ENCODE results near the gene LOXL4.

LOXL4 gene

GRCh38 chr10:98294270-98294627, 26.3 kb upstream of the LOXL4 start:
- DNase-seq = no peak

DNA sequence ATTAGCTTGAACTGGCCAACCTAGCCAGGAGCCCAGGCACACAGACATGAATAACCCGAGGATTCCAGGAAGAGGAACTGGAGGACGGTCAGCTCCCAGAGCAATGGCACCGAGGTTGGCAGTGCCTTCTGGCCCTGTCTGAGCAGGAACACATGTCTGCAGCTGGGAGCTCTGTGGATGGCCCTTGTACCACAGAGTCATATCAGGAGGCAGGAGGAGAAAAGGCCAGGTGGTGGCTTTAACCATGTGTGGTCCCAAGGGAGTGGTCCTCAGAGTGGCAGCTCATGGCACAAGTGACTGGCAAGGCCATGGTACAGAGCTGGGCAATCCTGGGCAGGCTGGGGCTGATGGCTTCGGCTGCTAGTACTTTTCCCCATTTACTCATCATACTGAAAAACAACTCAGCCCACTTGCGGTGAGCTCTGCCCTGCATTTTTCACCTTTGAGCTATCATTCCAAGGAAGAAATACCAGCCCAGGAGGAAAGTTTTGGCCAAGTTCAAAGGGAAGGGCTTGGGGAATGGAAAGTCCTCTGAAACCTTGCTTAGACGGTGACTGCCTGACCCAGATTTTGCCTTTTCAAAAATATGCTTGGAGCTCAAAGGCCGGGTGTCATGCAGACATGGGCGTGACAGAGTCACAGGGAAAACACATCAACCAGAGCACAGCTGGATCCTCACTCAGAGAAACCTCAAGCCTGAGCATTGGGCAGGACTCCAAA, 25.7 kb upstream of the LOXL4 start:
- DNase-seq = peak; percentile 25

DNA sequence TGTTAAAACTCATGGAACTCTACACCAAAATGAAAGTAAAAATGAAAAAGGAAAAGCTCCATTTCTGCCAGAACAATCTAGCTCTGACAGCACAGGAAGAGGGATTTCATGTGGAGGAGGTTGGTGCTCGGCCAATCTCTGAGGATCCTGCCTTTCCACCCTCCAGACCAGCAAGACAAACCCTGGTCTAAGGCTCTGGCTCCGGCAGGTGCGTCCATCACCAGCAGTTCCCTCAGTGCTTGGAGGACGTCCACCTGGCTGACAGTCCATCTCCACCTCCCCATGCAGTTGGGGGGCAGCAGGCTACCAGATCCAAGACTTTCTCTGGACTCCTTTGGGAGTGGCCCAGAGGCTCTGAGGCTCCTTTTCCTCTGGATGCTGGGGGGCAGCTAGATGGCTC, 25.0 kb upstream of the LOXL4 start:
- DNase-seq = no peak

GRCh38 chr10:98289802-98290209, 21.8 kb upstream of the LOXL4 start:
- DNase-seq = no peak

- no peak for DNase-seq
Observed at GRCh38 chr10:98287321-98287720, 19.3 kb upstream of the LOXL4 start.

- no peak for DNase-seq
Observed at GRCh38 chr10:98286419-98286818, 18.4 kb upstream of the LOXL4 start.

DNA sequence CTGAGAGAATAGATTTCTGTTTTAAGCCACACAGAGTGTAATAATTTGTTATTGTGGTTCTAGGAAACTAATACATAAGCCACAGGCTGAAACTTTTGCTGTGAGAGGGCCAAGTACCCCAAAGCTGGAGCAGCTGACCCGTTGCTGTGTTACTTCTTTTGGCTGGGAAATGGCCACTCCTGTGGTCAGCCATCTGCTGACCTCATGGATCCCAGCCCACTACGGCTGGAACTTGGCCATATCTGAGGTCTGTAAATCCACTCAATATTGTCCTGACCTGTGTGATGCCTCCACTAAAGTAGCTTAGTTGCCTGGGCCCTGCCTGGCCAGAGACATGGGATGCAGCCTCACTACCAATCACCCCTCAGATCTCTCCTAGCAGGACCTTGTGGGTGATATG, 17.4 kb upstream of the LOXL4 start:
- DNase-seq = no peak

DNA sequence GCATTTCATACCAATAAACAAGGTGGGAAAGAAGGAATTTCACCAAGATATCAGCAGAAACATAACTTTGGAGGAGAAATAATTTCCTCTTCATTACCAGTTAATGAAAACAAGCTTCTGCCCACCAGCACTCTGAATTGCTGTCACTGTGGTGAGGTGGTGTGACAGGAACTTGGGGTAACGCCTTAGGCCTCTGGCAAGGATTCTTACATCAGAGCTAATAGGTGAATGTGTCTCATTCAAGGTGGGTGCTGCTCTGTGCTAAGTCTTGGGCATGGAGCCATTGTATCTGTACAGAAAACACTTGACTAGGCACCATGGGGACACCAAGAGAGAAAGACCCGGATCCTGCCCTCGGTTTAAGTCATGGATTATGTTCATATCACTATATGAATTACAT, 8.3 kb upstream of the LOXL4 start:
- DNase-seq = no peak

- DNase-seq = no peak
Observed at GRCh38 chr10:98274562-98274961, 6.6 kb upstream of the LOXL4 start.

DNA sequence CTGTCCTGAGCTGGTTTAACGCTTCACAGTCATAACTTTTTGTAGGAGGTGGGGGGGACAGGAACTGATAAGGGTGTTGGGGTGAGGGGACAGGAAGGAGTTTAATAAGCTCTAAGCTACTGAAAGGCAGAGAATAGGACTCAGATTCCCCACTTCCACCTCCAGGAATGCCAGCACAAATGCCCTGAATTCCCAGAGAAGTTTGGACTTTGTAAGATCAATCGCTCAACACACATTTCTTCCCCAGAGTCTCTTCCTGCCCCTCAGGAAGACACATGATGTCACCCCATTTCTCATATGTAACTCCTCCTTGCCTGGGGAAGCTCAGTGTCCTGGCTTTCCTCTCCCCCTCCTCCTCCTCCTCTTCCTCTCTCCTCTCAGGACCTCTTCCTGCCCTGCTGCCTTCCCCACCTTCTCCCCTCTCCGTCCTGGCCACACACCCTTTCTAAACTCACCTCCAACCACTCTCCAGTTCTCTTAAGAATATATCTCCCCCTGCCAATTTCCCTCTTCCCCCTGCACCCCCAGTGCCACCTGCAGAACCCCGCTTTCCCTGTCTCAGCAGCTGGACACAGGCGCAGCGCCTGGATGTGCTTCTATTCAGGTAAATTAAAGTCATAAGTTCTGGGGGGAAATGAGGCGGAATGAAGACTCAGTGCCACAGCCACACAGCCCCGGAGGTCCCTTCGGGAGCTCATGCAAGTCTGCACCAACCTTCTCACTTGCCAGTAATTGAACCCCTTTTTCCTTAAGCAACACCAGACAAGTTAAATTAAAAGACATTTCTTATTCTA, 5.3 kb upstream of the LOXL4 start:
- peak; percentile 24 for DNase-seq

- DNase-seq = no peak
Observed at GRCh38 chr10:98272656-98273055, 4.7 kb upstream of the LOXL4 start.

DNA sequence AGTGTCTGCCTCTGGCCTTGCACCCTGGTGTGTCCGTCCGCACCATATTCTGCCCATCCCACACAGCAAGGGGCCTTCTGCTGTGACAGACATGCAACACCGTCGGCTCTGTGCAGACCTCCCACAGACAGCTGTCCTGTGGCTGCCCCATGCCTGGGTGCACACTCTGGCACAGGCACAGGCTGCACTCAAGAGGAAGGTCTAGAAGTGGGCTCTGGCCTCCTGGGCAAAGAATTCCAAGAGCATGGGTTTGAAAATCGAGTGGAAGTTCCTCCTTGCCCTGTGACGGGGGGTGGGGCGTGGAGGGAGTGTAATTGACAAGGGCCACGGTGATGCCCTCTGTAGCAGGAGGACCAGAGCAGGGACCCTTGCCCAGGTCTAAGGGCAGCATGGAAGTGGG, 4.3 kb upstream of the LOXL4 start:
- no peak for DNase-seq

- DNase-seq = no peak
Observed at GRCh38 chr10:98270786-98271185, 2.8 kb upstream of the LOXL4 start.

- DNase-seq = no peak
Observed at GRCh38 chr10:98270073-98270740, 2.2 kb upstream of the LOXL4 start.

DNA sequence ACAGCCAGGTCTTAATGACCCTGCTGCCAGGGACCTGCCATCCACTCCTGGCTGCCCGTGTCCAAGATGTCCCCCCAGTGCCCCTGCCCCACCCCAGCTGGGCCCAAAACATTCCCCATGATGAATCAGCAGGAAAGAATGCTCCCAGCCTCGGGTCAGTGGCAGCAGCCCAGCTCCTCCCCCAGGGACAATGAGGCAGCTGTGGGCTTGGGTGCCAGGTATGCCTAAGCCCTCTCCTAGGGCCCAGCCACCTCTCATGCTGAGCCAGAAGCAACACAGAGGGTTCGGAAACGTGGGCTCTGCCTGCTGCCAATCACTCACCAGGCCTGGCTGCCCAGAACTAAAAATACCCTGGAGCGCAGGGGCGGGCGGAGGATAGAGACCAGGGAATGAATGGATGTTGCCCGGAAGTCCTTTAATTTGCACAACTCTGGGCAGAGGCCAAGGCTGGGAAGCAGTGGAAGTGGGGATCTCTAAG, 1.5 kb upstream of the LOXL4 start:
- DNase-seq = peak; percentile 86

DNA sequence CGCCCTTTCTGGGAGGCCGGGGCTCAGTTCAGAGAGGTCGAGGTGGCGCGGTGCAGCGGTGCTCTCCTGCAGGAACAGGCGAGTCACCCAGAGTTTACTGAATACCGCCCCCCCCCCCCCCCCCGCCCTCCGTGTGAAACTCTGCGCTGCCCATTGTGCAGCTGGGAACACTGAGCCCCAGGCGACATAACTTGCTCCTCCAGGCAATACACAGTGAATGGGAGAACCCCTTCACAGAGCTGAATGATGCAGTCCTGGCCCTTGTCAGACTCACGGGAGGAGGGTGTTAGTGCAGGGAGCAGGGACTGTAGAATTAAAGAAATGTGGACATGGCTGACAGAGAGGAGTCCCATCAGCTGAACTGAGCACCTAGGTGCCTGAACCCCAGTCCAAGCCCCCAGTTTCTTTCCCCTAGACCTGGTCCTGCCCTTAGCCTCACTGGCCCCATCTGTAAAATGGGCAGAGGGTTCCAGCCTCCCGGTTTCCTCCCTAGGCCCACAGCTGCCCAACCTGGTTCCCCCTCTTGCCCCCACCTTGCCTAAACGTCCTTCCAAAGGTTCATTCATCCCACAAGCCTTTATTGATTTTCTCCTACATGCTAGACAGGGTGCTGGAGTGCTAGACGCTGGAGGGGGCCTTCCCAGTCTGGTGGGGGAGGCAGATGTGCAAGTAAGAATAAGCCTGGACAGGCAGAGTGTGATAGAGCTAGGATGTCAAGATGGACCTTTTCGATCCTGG, 869 bp upstream of the LOXL4 start:
- no peak for DNase-seq

- DNase-seq = no peak
Observed at GRCh38 chr10:98267069-98267893, 713 bp downstream of the LOXL4 start.

GRCh38 chr10:98266647-98267046, 1.3 kb downstream of the LOXL4 start:
- no peak for DNase-seq

- no peak for DNase-seq
Observed at GRCh38 chr10:98265403-98266378, 2.3 kb downstream of the LOXL4 start.

DNA sequence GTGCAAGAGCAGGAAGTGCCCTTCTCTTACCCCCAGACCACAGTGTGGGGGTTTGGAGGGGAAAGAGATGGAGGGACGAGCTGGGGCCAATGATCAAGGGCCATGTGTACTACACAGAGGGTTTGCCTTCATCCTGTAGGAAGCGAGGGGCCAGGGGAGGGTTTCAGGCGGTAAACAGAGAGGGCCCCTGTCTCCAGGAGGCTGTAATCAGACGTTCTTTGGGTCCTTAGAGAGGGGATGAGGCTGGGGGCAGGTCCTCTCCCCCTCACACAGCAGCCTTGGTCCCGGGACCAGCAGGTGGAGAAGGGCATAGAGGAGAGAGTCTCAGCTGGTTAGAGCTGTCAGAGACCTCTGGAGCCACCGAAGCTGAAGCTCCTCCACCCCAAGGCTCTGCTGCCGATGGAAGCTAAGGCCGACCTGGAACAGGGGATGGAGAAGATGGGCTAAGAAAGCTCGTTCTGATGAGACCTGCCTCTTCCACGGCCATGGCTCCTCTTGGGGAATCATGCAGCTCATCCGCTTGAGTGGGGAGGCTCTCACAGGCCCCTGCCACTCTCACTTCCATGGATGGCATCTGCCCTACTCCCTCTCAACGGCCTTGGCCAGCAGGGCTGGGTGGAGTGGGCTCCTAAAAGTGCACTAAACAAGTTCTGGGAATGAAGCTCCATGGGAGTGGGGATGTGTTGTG, 3.5 kb downstream of the LOXL4 start:
- DNase-seq = no peak
